Measurements from ENCODE around the gene MRPS5.

MRPS5 gene

DNA sequence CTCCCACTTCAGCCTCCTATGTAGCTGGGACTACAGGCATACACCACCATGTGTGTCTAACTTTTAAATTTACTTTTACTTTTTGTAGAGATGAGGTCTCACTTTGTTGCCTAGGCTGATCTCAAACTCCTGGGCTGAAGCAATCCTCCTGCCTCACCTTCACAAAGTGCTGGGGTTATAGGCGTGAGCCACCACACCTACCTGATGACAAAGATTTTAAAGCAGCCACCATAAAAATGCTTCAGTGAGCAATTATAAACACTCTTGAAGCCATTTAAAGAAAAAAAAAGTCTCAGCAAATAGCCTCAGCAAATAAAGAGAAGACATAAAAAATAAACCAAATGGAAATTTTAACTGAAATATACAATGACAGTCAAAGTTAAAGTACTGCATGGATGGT is 35.6 kb downstream of the MRPS5 start:
- no peak for DNase-seq

DNA sequence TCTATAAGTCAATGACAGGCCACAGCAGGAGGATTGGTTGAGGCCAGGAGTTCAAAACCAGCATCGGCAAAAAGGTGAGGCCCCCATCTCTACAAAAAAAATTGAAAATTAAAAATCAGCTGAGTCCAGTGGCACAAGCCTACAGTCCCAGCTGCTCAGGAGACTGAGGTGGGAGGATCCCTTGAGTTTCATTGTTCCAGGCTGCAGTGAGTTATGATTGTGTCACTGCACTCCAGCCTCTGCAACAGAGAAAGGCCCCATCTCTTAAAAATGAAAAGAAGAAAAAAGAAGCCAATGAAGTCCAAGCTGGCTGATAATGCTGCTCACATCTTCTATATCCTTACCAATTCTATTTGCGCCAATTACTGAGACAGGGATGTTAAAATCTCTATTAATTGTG is 39.1 kb downstream of the MRPS5 start:
- DNase-seq = no peak

DNA sequence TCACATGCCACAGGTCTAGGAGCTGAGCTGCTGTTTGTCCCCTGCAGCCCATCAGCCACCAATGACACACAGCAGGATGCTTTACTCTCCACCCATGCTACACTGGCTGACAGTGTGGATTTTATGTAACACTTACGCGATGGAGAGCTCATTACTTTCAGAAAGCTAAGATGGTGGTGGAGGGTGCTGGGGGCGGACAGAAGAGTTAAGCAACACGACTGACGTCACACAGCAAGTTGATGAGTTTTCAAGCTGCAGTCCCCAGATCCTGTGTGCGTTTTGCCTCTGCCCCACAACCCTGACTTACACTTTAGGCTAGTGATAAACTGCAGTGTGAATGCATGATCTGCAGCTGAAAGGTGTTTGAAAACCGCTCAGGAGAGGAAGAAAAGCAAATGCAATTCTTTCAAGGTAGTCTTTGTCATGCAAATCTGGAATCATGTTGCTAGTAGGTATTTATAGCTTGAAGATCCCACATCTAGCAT is 42.4 kb downstream of the MRPS5 start:
- DNase-seq = no peak

DNA sequence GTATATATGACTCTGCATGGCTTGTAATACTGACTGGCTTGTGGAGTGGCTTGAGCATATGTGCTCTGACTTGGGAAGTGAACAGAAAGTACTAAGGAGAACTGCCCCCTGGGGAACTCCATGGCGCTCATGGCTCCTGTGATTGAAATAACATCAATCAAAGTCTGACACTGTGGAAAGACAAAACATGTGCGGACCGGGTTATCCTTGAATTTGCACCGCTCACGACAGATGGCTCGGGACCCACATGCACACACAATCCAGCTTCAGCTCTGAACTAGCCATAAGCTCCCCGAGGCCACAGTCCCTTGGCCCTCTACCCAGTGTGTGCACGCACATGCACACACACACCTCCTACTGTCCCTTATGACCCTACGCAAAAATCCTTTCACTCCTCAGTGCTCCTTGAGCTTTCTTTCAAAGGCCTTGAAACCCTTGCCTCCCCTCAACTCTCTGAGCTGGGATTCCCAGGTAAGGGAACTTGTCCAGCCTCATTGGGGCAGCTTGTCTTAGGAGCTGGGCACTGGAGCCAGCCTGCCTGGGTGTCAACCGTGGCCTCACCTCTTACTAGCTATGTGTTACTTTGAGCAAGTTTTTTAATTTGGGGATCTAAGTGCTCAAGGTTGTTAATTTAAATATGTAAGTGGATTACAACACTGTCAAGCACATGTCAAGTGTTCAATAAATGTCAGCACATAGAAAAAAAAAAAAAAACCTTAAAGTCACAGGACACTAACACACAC is 43.6 kb downstream of the MRPS5 start:
- DNase-seq = no peak

DNA sequence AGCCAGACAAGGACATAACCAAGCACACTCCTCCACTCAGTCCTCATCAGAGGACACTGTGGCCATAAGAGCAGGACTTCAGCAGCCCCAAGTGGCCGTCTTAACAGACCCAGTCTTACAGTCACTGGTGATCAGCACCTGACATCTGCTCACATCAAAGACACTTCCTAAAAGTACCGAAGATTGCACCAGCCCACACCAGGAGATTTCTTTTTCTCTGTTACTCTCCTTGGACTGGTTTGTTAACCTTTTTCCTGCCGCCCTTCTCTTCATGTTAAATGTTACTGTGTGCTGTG is 44.1 kb downstream of the MRPS5 start:
- DNase-seq = no peak

DNA sequence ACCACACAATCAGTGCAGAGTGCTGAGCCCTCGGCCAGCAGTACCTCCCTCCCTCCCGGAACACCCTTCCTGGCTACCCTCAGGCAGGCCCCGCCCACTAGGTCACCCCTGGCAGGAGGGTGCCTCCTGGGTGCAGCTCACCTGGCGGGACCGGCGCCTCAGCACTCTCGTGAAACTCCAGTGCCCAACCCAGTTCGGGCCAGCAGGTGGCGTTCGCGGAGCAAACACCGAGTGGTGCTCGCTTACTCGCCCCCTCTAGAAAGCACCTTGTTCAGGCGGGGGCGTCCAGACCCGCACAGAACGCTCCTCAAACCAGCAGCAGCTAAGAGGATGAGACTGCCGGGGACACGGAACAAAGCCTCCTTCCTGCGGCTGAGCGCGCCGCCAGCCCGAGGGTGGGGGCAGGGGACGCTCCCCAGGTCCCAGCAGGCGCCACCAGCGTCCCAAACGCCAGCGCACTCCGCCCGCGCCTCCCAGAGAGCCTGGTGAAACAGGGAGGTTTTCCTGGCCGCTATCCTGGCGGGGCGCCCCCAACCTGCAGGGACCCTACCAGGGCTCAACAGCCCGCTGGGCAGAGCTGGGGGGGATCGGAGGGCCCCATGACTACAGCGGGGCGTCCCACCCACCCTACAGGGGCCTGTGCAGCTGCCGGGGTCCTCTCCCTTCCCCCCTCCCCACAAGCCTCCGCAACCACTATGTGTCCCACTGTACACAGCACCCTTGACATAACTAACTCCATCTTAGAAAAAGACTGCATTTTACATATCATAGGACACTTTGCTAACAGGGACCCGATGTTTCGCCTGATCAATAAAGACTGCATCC is 44.7 kb downstream of the MRPS5 start:
- DNase-seq = no peak

DNA sequence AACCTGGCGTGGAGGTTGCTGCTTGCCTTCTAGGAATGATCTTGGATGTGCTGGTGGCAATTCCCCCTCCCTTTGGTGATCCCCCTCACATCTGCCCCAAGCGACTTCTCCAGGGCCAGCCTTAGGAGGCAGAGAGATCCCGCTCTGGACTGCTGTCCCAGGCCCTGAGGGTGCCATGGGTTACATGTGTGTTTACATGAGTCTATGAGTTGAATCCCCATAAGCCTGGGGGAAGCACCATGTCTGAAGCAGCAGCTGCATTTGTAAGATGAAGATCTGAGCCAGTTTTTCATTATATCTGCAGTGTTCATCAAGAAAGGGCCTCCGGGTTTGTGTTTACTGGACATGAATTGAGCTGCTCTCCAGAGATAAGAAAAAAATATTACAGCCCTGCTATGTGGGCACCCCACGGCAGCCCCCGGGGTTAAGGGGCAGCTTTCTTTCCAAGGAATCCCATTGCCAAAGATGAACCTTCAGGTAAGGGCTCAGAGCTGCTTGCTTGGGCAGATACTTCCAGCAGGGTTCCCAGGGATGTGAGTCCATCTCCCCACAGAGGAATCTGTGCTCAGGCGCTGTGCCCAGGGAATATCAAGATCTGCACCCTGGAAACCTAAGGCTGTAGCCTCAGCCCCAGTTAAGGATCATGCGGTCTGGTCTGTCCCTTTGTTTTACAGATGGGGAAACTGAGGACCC is 46.0 kb downstream of the MRPS5 start:
- DNase-seq = no peak

DNA sequence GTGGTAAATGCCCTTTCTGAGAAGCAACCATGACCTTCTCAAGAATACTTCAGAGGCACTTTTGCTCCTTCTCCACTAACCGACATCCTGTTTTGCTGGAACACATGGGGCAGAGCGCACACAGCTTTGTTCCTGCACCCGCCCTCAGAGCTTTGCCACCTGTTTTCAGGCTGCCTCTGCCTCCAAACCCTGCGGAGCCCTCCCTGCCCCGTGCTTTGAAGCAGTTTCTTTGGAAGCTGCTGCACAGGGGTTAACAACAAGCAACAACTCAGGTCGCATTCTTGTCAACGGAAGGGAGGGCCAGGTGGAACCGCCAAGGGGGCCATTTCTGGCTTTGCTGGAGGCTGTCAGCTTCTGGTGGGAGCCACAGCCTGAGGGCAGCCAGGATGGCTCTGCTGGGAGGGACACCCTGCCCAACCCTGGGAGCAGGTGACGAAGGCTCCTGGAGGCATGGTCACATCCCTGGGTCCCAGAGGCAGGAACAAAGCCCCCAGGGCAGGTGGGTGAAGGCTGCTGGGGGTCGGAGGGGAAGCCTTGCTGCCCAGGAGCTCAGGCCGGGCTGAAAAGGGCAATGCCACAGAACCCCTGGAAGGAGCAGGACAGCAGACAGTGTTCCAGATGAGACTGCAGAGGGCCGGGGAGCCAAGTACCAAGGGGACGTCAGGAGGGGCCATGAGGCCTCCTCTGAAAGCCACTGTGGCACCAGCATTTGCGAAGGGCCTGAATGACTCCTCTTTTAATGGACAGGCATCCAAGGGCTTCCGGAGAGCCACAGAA is 46.8 kb downstream of the MRPS5 start:
- DNase-seq = no peak

DNA sequence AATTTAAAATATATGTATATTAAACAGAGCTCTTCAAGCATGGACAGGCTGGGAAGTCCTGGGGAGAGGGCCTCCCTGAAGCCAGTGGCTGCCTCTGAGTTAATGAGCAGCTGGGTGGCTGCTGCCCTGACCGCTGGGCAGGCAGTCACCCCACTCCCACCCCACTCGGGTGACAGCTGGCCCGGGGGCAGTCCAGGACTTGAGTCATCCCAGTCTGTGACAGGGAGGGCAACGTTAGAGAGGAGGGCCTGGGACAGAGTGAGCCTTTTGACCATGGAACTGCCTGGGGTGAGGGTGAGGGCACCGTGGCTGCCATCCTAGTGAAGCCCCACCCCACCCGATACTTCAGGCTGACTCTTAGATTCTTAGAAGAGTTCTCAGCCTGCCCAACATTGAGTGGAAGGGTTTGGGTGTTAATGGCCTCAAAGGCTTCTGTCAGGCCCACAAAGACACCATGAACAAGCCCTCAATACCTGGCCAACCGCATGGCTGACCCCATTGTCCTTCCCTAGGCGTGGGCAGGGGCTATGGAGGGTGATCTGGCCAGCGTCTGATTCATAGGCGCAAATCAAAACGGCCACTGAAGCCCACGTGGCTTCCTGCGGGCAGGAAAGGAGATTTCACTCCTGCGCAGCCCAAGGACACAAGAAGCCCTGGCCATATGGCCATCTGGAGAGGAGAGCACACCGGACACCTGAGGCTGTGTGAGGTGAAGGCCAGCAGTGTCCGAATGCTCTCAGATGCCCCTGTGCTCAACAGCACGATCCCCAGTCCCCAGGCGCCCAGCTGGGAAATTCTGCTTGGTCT is 47.5 kb downstream of the MRPS5 start:
- no peak for DNase-seq

DNA sequence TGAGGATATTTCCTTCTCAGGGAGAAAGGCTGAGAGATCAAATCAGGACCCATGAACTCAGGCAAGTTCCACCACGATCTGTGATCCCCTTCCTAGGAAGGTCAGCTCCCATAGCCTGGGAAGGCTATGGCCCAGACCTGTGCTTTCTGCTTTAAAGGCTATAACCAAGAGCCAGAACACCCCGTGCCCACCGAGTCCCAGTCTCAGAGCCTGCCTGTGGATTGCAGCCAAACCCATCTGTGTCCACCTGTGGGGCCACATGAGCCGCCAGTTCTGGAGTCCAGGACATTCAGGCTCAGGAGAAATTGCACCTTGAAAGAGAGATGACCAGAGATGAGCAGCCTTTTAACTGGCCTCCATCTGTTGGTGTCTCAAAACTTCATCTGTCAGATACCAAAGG is 49.2 kb downstream of the MRPS5 start:
- DNase-seq = no peak

DNA sequence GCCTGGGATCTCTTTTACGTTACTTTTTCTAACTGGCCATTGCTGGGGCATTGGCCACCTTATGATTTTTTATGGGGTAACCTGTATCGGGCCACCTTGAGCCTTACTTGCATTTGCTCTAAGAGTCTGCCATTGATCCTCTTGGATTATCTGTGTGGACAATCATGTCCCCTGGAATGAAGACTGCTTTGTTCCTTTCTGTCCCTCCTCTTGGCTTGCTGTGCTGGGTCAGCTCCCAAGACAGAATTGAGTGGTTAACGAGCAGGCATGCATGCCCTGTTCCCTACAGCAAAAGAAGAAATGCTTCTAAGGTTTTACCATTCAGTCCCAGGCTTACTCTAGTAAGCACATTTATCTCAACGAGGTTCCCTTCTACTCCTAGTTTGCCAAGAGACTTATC is 49.8 kb downstream of the MRPS5 start:
- no peak for DNase-seq

DNA sequence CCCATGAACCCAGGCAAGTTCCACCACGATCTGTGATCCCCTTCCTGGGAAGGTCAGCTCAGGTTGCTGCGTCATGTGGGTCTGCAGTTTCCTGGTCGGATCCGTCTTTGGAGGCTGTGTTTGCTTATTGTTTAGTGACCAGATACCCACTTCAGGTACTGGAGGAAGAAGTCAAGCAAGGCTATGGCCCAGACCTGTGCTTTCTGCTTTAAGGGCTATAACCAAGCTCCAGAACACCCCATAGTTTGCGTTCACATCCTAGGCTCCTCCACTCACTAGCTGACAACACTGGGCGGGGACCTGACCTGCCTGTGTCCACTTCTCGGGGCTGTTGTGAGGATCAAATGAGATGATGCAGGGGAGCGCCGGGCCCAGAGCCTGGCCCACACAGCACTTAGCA is 52.1 kb downstream of the MRPS5 start:
- DNase-seq = no peak

DNA sequence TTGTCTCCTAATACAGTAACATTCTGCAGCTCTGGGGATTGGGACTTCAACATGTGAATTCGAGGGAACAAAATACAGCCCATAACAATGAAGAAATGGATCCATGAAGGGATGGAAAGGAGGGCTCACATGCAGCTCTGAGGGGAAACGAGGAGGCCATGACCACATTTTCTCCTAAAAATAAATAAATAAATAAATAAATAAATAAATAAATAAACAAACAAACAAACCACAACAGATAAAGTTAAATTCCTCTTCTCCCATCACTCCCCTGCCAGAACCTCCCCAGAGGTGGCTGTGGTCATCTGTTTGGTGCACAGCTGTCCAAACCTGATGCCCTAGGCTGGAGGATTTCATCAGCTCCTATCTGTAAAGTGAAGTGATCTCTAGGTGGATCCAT is 53.4 kb downstream of the MRPS5 start:
- DNase-seq = no peak

DNA sequence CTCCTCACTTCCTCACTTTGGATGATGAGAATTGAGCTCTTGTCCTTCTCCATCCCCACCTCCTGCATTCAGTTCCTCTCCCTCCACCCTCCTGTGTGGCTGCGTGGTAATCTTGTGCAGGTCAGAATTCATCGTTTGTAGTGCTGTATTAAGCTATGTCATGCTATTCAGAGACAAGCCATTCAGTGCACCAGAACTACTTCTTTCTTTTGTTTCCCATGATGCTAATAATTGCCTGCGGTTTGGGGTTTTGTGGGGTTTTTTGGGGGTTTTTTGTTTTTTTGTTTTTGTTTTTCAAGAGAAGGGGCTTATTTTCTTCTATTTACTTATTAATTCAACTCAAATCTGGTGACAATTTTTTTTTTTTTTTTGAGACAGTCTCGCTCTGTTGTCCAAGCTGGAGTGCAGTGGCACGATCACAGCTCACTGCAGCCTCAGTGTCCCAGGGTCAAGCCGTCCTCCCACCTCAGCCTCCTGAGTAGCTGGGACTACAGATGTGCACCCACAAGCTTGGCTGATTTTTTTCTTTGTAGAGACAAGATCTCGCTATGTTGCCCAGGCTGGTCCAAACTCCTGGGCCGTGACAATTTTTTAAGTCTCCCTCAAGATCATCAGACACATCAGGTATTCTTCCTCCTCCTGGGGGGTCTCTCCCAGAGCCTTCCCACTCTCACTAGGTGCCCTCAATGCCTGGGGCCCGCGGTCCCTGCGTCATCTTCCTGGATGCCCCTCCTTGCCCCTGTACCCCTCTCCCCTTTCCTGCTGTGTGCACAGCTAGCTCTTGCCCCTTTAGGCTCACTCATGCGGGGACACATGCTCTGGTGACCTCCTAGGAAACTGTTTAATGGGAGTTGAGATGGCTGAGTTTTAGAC is 58.3 kb downstream of the MRPS5 start:
- DNase-seq = no peak

DNA sequence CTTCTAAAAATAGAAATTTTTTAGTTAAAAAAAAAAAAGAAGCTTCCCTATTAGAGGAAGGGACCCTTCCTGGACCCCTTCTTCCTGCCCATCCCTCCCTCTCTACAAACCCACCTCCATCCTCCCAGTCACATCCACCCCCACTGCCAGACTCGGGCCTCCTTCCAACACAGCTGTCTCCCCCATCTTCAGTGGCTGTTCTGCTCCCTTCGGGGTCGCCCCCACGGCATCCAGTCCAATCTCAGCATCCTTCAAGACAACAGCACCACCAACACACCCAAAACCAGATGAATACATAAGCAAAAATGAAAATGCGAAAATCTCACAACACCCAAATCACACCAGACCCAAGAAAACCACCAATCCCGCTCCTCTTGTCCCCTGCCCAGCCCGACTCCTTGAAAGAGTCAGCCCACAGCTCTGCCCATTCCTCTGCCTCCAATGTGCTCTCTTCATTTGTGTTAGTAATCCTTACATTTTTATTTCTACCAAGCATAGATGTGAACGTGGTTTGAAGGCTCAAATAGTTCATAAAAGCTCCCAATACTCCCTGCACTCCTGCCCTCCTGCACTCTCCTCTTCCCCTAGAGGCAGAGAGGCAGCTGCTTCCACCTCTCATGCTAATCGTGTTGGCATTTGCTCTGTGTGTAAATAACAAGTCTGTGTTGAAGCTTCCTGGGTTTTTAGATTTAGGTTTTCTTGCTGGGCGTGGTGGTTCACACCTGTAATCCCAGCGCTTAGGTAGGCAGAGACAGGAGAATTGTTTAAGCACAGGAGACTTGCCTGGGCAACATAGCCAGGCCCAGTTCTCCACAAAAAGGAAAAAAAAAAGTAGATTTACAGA is 59.1 kb downstream of the MRPS5 start:
- no peak for DNase-seq

DNA sequence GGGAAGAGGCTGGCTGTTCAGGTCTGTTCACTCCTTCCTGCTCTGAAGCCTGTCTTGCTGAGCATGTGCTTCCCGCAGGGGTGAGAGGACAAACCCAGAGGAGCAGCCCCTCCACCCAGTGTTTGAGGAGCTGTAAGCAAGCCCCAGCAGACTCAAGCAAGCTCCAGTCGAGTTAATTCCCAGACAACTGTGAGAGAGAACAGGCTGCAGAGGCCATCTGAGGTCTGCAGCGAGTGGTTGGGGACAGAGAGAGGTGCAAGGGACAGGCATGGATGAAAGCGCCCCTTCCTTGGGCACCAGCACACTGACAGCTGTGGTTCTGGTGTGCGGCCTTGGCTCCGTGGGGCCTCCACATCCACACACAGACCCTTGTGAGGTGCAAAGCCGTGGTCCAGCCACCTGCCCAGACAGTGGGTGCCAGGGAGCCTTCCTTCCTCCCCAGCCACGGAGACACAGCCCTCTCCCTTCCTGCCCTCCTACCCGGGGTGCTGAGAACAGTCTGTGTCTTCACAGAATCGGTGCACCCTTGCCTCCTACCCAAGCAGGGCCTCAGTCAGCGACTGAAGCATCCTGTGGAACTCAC is 59.9 kb downstream of the MRPS5 start:
- DNase-seq = no peak

DNA sequence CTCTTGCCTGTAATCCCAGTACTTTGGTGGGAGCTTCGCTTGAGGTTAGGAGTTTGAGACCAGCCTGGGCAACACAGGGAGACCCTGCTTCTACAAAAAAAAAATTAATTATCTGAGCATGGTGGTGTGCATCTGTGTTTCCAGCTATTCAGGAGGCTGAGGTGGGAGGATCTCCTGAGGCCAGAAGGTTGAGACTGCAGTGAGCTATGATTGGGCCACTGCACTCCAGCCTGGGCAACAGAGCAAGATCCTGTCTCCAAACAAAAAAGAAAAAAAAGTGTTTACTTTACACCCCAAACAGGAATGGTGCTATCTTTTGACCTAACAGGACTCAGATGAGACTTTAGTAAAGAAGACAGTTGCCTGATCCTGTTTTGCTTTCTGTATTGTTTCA is 60.5 kb downstream of the MRPS5 start:
- no peak for DNase-seq

DNA sequence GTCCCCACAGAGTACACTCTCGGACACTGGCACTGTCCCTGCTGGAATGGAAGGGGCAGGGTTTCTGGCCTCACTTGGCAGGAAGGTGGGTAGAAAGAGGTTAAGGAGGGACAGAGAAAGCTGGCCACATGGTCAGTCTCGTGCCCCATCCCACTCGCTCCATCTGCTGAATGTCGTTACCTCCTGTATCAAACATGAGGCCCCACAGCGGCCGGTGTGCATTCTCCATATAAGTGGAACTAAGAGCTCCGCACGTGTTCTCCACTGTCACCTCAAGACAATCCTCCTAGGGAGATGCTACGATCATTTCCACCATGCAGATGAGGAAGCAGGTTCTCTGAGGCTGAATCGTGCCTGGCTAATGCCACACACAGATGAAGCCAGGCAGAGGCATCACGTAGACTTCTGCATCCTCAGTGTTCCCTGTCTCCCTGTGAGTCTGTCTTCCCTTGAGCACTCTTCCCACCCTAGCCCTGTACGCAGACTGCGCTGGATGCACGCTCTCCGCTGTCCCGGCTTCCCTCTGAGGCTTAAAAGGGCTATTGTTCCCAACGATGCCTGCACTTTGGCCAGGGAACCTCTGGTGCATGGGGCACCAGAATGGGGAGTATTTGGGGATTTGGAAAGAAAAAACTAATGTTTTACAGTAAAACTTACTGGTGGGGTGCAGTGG is 61.0 kb downstream of the MRPS5 start:
- no peak for DNase-seq

DNA sequence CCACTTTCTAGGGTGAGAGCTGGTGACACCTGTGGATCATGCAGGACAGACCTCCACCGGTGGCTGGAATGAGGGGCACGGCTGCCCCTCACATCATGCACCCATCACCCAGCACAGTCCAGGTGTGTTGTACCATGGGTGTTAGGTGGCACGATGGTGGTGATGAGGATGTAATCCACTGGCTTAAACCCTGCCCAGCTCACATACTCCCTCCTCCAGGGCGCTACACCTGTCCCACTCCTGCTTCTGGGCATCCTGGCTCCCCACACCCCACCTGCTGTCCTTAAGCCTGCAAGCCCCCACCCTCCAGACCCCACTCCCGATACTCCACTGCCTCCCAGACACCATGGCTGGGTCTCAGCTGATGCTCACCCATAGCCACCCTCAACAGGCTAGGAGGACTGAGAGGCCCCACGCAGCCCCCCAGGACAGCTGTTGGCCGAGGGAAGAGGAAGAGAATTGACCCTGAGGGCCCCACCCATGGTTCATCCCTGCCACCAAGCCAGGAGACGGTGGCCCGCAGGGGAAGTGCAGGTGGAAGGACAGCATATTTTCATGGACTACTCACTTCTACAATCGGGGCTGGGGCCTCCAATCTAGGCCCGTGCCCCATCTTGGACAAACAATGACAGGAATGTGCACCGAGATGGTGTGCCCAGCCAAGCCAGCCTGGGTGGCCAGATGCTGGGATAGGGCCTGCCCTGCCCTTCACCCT is 61.8 kb downstream of the MRPS5 start:
- DNase-seq = no peak

Measured in NCI-H1417 treated with DMSO at 0.1 percent for 48 hours (cell line).